CD4-positive, alpha-beta T cell treated with Interleukin-6 at 100 ng/mL for 8 hours (primary cell): Measurements from ENCODE around the gene NKX1-1.

Source experiments
- DNase-seq: peaks from one replicate; pipeline ENCODE4 v3.0.0-alpha.2; 2020; ENCODE audit warnings: mixed read lengths, low spot score

The NKX1-1 gene

DNA sequence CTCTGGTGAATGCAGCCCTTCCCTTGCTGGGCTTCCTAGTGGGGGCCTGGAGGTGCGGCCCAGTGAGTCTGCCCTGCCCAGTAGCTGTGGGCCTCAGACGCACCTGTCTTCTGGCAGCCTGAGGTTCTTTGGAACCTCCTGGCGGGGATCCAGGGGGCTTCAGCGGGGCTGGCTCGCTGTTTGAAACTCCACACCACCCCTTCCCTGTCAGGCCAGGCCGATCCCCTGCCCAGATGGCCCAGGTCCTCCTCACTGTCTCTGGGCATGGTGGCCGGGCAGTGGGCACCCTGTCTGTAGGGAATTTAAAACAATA lies 10.7 kb upstream of the NKX1-1 start:
- no peak for DNase-seq

DNA sequence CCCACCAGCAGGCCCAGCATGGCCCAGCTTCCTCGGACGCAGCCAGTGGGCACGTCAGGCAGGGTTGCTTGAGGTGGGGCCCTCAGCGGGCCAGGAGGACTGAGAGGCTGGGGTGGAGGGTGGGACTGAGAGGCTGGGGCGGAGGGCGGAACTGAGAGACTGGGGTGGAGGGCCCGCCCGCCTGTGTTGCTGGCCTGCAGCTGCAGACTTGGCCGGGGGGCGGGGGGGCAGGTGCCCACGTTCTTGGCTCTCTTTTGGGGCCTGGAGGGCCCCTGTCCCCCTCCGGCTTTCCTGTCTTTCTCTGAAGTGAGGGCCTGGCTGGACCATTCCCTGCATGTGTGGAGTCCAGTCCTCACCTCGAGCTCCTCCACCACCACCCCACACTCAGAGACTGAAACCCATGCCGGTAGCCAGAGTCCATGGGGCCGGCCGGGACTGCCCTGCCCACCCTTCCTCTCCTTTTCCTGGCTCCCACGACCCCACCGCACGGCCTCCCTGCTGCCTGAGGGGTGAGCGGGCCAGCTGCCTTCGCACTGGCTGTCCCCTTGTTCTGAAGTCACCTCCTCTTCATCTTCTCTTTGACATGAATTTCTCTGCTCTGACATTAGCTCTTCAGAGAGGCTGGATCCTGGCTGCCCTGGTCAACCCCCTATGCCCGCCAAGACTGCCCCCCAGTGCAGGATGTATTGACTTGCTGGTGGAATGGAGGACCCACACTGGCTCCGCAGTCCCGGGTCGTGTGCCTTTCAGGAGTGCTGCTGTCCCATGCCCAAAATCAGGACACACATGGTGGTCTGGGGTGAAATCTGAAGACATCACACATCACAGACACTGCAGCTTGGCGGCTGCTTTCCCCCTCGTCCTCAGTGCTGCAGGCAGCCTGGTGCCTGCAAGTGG lies 10.1 kb upstream of the NKX1-1 start:
- no peak for DNase-seq

DNA sequence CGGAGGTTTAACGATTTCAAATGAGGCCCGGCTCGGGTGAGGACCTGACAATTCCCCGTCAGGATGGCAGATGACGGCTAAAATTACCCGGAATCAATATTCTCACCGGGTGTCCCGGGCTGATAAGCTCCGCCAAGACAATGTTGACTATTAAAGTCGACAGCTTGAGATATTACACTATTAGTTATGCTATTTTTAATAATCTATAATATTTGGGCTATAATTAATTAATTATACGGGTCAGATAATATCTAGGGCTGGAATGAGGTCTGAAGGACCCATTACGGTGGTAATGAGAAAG lies 9.4 kb upstream of the NKX1-1 start:
- no peak for DNase-seq

DNA sequence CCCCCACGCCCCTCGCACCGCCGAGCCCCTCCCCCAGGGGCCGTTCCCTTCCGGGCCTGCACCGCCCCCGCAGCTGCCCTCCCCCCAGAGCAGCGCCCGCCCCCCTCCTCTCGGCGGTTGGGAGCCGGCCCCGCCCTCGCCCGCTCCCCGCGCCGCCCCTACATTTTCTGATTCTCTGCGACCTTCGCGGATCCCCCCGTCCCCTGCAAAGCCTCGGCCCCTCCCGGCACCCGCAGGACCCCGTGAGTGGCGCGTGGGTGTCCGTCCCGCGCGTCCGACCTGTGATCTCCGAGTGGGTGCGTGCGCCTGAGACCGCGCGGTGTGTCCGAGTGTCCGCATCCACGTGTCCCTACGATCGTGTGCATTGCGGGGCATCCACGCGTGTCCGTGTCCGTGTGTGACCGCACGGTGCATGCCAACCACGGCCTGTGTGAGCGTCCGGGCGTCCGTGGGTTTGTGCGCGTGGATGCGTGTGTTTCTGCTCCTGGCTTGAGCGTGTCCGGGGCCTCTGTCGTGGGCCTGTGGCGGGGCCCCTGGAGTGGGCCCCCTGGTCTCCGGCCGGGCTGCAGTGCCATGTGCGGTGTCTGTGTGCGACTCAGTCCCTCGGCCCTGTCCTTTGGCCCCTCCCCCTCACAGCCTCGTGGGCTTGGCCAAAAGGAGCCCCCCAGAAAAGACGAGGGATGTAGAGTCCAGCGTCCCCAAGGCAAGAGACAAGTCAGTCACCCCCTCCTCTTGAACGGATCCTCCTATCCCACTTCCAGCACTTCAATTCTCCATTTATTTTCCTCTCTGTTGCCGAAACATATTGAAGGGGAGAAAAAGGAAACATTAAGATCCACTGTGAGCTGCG lies 8.8 kb upstream of the NKX1-1 start:
- no peak for DNase-seq

DNA sequence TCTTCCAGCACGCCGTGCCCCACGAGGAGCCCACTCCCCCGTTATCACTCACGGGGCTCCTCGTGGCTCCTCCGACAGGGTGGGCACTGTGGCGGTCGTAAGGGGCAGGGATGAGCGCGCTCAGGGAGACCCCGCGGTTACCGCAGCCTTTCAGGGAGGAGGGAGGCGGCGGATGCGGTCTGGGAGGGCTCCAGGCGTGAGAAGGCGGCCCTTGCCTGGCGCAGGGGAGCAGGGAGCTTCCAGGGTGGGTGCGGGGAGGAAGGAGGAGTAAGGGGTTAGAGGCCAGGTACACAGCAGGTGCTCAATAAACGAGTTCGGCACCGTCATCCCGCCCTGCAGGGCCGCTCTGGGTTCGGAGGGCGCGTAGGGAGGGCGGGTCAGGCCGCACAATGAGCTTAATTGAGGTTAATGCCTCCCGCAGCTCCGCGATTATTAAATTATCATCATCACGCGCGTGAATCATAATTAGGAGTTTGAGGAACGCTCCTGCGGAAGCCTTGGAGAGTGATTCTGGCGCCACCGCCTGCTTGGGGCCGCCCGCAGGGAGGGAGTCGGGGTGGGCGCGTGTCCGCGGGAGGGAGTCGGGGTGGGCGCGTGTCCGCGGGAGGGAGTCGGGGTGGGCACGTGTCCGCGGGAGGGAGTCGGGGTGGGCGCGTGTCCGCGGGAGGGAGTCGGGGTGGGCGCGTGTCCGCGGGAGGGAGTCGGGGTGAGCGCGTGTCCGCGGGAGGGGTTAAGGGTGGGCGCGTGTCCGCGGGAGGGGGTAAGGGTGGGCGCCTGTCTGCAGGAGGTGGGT lies 7.6 kb upstream of the NKX1-1 start:
- DNase-seq = no peak

DNA sequence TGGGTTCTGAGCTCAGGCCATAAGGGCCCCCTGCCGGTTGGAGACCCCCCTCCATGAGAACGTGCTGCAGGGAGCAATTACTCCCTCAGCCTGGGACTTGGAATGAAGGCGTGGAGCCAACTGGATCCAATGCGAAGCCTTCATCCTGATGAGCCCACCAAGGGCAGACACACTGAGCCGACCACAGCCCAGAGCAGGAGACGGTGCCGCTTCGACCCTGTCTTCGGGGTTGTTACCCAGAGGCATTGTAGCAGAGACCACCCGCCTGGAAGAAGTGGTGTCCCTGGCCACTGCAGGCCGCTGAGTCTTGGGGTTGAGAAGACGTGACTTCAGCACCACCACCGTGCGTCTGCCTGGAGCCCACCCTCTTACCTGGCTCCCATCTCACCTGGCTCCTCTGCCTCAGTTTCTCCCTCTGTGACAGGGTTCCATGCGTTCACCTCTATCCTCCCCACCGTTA lies 7.0 kb upstream of the NKX1-1 start:
- no peak for DNase-seq

DNA sequence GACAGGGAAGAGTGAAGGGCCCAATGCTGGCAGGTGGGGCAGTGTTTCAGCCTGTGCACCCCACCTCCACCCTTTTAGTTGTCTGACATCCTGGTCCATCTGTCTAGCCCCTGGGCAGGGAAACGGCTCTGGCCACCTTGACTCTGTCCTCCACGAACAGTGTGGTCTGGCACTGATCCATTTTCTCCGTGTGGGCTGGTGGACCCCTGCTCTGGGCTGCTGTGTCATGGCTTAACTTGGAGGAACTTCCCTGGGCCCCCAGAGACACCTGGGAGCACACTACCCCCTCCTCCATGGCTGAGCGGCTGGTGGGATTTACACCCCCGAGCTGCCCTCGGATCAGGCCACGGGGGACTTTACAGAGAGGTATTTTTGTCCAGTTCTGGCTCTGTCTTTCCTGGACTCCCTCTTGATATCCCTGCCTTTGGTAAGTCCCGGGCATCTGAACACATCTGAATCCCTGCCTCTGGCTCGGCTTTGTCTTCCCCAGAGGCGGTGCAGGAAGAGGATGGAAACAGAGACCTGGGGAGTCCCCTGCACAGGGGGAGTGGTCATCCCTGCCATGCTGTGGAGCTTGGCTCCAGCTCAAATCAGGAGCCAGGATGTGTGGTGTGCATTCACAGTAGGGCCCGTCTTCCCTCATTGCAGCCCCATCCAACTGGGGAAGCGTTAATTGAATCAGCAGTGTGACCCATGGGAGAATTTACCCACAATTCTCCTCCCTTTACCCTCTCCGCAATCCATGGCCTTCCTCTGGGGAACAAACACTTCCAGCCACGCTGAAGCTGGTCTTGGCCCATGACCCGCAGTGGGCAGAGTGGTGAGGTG lies 6.3 kb upstream of the NKX1-1 start:
- no peak for DNase-seq

DNA sequence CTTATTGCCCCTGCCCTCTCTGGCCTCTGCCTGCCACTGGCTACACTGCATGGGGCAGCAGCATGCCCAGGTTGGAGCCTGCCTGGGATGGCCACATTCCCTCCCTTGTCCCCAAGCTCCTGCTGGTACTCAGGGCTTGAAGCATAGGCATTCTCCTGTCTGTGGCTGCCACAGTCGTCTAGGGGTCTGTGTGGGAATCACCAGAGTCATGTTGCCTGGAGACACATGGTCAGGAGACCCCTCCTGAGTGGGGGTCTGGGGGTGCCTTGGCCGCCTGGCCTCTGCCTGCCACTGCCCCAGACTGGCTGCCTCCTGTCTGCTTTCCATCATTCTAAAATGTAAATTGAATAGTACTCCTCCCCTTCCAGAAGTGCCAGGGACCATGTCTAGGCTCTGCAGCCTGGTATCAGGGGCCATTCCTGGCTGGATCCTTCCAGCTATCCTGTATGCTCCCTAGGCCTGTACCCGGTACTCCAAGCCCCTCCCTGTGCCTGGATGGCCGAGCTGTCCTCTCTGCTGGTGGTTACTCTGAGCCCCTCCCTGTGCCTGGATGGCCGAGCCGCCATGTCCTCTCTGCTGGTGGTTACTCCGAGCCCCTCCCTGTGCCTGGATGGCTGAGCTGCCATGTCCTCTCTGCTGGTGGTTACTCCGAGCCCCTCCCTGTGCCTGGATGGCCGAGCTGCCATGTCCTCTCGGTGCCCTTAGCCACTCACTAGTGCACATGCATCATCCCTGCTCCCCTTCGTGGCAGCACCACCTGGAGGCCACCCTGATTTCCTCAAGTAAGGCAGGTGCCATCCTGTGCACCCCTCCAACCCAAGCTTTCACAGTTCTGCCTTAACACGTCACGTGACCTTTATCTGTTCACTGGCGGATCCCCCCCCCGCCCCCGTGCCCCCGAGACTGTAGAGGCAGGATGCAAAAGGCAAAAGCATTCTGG lies 5.5 kb upstream of the NKX1-1 start:
- DNase-seq = no peak

DNA sequence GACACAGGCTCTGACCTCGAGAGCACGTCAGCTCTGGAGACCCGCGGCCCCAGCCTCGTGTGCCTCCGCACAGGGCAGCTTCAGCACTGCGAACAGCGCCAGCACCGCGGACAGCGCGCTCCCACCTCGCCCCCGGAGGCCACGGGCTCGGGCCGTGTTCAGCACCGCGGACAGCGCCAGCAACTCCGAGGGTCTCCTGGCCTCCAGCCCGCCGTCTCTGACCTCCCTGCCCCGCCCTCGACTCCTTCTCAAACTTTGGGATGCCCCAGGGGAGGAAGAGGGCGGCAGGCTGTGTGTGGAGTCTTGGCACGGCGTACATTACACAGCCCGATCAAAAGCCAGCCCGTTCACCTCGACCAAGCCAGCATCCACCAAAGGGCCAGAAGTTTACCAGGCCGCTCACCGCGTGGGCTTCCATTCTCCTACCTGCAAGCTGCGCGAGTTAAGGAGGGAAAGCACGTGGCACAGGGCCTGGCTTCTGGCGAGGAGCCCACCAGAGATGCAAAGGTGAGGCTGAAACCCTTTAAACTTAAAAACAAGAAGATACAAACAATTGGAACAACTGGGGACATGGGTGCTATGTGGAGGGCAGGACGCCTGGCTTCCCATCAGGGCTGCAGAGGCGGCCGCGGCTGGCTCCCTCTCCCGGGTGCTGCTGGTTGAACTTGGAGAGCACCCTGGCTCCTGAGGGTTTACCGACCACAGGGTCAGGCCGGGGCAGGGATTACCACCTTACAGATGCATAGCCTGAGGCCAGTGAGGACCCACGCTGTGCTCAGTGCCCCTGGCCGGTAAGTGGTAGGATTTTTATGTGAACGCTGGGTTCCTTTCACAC lies 4.5 kb upstream of the NKX1-1 start:
- DNase-seq = no peak

DNA sequence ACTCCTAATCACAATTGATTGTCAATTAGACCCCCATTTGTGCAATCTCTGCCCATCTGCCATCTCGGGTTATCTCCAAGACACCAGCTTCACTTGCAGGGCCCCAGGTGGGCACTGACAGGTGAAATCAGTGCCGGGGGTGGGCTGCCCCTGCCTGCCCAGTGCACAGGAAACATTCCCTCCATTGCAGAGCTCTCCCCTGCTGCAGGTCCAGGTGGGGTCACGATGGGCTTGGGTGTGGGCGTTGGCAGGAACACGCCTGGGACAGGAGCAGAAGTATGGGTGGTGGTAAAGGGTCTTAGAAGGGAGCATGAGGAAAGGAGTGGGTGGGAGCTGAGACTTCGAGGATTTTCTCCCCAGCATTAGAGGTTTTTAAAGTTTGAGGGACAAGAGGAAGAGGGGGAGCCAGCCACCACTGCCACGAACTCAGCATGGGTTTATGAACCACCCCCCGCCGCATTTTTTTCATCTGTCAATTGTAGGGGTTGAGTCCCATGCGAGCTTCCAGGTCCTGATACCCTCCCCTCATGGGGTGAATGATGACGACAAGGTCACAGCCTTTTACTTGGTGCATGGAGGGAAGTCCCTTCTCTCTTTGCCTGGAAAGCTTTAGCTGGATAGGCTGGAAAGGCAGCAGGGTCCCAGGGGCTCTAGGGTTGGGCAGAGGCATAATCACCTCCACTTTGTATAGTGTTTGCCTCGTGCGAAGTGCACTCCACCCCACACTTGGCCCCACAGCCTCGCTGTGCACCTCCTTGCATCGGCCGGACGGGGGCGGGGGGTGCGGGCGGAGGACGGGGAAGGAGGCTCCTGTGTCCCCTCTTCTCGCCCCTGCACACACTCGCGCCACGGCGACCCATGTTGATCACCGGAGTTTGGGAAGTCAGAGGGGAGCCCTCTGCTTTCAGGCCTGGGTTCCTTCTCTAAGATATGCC lies 3.5 kb upstream of the NKX1-1 start:
- no peak for DNase-seq

DNA sequence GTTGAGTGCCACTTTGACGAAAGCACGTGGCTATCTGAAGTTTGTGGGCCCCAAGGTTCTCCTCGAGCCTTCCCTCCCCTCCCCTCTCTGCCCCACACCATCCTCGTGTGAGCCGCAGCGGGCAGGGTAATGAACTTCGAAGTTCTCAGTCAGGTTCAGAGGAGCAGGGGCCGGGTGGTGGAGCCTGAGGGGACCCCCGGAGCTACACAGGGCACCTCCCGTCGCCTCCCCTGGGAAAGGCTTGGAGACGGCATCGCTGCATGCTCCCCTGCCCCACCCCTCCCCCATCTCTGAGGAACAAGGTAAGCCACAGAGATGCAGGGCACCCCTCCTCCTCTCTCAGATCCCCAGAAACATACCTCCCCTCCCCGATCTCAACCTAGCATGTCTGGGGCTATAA lies 2.8 kb upstream of the NKX1-1 start:
- no peak for DNase-seq

DNA sequence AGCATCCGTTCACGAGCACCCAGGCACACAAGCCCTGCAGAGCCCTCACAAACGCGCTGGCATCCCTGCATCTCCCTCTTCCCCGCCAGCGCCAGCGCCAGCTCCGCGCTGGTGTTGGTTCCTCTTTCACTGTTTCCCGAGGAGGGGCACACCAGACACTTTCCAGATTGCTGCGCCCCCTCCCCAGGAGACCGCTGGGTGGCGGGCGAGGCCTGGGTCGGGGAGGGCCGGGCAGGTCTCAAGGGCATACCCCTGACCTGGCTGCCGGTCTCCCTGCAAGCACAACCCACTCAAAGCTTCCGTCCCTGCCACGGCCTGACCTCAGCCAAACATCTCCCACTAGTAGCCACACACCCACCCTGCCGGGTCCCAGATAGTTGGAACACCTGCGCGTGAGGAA lies 2.2 kb upstream of the NKX1-1 start:
- DNase-seq = no peak

DNA sequence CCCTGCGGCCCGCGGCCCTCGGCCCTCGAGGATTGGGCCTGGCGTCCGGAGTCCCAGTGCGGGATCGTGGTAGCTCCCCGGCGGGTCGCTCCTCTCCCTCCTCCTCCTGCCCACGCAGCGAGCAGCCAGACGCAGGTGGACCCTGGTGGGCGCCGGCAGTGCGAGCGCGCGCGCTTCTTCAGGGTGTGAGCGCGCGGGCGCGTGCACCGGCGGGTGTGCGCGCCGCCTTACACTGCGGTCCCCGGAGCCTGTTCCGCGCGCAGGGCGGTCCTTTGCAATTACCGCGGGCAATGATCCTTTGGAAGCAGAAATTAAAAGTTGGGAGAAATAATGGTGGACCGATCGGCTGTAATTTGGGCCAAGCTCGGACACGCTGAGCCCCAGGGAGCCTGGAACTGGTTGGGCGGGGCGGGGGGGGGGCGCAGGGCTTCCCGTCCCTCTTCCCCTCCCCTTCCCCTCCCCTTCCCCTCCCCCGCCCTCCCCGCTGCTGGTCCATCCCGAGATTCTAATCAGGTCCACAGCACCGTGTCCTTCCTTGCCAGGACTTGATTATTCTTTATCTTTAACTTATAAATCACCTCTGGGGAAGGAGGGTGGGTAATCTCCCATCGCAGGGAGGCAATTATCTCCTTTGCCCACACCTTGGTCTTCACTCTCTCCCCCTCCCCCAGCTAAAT lies 1.6 kb upstream of the NKX1-1 start:
- DNase-seq = no peak

DNA sequence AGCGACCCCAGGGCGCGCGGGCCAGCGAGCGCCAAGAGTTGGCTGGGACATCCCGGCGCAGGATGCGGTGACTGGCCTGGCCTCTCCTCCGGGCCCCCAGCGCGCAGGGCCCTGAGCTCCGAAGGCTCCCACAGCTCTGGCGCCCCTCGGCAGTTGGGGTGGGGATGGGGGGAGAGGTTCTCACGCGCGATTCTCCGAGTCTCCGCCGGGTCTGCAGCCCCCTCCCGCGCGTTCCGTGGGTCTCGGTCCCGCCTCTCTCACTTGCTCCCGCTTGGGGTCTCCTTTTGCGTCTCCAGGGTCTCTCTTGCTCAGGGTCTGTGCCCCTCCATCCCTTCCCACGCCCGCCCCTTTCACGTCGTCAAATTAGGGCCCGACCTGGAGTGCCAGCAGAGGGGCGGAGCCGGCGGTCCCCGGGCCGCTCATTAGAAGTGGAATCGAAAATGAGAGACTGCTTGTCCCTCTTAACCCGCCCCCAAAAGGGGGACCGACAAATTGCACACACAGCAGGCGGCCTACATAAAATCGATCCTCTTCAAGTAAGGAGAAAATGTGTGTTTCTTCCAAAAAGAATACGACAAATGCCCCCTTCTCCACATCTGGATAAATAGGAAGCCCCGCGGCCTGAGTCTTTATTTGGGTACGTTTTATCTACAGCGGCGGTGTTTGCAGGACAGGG lies 877 bp upstream of the NKX1-1 start:
- DNase-seq = no peak

DNA sequence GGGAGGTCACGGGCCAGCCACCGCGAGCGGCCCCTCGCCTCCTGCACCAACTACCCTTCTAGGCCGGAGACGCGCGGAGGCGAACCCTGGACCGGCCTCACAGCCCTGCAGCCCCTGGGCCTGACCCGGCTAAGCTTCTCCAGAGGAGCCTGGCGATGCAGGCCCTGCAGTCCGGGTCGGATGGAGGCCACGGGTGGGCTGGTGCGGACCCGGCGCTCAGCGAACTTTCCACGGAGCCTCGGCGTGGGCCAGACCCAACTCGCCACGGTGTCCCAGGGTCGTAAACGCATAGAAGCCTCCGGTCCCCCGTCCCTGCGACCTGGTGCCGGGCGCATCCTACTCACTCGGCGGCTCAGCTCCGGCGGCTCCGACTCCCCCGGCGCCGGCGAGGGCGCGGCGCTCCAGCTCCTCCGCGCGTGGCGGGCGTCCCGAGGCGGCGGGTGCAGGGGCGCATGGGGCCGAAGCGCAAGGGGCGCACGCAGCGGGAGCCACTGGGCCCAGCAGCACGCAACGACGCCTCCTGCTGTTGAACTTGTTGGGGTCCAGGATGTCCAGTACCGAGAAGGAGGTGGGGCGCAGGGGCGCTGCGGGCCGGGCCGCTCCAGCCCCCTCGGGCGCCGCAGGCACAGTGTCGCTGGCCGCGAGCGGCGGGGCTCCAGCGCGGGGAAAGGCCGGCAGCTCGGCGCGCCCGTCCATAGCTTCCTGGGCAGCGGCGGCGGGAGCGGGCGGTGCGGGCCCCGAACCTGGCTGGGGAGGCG lies 427 bp downstream of the NKX1-1 start:
- no peak for DNase-seq

DNA sequence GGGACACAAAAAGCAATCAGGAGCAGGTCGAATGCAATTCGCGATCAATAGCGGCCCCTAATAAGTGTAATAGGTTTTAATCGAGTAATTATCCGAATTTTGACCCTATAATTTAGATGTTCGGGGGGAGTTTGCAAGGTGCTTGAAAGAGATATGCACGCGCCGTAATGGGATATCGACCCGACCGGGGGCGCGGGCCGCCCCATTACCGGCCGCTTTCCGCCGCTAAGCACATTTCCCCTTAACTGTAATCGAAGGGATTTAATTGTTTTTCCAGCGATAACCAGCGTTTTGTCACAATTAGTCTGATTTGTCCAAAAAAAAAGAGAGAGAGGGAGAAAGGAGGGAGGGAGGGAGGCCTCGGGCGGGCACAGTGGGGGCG lies 997 bp downstream of the NKX1-1 start:
- no peak for DNase-seq
